ES-I3 (cell line): ENCODE results near the gene CLEC1A.

Experiments used
- H3K36me3 ChIP-seq: 2 replicates; pipeline ENCODE4 v1.6.1; 2013; ENCODE audit warnings: mild to moderate bottlenecking, low read length, control low read depth, moderate library complexity; ENCODE audit not compliant: insufficient read depth
- H3K4me1 ChIP-seq: 2 replicates; pipeline ENCODE4 v1.6.1; 2013; ENCODE audit warnings: mild to moderate bottlenecking, control low read depth, low read length; ENCODE audit not compliant: insufficient read depth
- H3K9ac ChIP-seq: 2 replicates; pipeline ENCODE4 v1.6.1; 2013; ENCODE audit warnings: low read depth, mild to moderate bottlenecking, low read length, moderate library complexity
- H3K9me3 ChIP-seq: 2 replicates; pipeline ENCODE4 v1.6.1; 2013; ENCODE audit warnings: mild to moderate bottlenecking, low read length, moderate library complexity; ENCODE audit not compliant: control insufficient read depth, insufficient read depth

Gene CLEC1A

DNA sequence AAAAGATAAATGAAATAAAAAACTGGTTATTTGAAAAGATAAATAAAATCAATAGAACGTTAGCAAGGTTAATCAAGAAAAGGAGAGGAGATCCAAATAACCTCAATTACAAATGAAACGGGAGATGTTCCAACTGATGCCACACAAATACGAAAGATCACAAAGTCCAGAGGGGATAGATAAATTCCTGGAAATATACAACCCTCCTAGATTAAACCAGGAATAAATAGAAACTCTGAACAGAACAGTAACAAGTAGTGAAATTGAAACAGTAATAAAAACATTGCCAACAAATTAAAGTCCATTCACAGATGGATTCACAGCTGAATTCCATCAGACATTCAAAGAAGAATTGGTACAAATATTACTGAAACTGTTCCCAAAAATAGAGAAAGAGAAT is 12.4 kb downstream of the CLEC1A start:
- no peak overlapping the region for H3K9ac ChIP-seq
- no peaks in the 10 kb centered on the region for H3K36me3 ChIP-seq
- no peaks in the 10 kb centered on the region; the same call in 1 of the 2 replicates for H3K9me3 ChIP-seq
- H3K4me1 ChIP-seq, result peaks cover 10% of the 10 kb centered on the region

DNA sequence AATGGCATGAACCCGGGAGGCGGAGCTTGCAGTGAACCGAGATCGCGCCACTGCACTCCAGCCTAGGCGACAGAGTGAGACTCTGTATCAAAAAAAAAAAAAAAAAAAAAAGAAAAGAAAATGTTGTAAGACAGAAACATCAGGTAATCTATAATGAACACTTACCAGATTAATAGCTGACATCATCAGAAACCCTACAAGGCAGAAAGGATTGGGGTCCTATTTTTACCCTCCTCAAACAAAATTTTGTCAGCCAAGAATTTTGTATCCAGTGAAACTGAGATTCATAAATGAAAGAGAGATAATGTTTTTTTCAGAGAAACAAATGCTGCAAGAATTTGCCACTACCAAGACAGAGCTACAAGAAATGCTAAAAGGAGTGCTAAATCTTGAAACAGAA is 14.1 kb downstream of the CLEC1A start:
- H3K9ac ChIP-seq, result no peak overlapping the region
- no peaks in the 10 kb centered on the region; the same call in 1 of the 2 replicates for H3K9me3 ChIP-seq
- H3K4me1 ChIP-seq, result peaks cover 7% of the 10 kb centered on the region
- no peaks in the 10 kb centered on the region for H3K36me3 ChIP-seq

DNA sequence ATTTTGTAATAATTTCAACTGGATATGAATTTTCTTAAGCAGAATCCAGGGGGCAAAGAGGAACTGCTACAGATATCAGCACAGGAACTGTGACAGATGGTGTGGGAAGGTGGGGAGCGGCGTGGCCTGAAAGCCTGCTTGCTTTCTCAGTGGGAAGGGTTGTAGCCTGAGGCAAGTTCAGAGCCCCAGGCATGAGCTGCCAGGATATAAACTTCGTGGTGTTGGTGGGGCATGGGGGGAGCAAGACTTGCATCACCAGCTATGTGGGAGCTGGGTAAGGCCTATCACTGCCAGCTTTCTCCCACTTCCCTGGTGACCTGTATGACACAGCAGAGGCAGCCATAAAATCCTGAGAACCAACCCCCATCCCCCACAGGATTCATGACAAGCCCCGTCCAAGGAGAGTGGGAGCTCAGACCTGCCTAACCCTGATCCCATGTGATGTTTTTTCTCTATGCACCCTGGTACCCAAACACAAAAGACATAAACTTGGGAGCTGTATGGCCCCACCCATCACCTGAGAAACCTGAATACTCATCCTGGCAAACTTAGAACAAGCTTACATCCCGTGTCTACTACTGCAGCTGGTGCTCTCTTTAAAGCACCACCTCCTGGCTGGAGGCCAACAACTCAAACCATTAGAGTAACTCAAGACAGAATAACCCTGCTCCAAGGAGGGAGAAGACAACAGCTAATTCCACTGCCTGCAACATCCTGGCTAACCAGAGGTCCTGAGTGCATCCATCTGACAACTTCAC is 16.5 kb downstream of the CLEC1A start:
- no peak overlapping the region for H3K9ac ChIP-seq
- H3K4me1 ChIP-seq, result no peaks in the 10 kb centered on the region
- no peaks in the 10 kb centered on the region for H3K36me3 ChIP-seq
- H3K9me3 ChIP-seq, result no peaks in the 10 kb centered on the region; the same call in 1 of the 2 replicates

DNA sequence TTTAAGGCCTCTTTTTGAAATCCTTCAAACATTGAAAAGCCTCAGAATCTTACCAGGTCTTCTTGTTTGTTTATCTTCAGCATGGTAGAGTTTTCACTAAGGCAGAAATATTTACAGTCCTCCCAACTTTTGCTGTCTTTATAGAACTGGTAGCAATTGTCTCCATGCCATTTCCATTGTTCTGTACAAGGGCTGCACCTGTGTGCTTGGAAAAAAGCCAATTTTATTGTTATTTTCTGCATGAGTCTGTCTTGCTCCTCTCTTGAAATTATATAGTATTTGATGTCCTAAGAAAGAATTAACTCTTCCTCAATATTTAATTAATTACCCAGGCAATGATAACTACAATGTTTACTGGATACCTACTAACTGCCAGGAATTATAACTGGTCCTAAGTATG is 23.3 kb downstream of the CLEC1A start:
- Histone ChIP-seq H3K36me3 (no peaks in the 10 kb centered on the region), H3K4me1 (no peaks in the 10 kb centered on the region), H3K9ac (no peak overlapping the region), H3K9me3 (no peaks in the 10 kb centered on the region)

DNA sequence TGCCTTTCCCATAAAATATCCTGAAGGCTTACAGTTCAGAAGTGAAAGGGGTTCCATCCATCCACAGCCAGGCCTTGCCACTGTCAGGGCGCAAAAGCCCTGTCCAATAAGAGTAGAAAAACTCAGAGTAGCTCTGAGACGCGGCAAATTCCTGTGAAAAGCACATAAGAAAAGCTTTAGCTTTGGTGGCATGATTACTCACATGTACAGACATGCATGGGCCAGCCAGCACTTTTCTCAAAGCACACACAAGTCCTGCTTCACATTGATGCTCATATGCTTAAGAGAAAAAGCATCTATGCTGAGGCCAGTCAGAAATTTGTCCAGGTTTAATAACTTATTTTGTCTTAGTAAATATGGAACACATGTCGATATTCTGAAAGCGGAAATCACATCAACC is 25.5 kb downstream of the CLEC1A start:
- Histone ChIP-seq H3K9me3 (no peaks in the 10 kb centered on the region), H3K36me3 (no peaks in the 10 kb centered on the region), H3K9ac (no peak overlapping the region), H3K4me1 (no peaks in the 10 kb centered on the region)

DNA sequence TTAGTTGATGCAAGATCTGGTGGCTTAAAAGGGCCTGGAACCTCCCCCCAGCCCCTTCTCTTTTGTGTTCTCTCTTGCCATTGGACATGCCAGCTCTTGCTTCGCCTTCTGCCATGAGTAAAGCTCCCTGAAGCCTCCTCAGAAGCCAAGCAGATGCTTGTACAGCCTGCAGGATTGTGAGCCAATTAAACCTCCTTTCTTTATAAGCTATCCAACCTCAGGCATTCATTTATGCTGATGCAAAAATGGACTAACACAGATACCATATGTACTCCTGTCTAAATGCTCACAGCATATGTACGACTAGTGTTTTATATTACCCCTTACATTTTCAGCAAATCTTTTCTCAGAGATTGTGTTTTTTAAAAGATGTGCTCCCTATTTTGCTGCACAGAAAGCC is 26.7 kb downstream of the CLEC1A start:
- Histone ChIP-seq H3K9me3 (no peaks in the 10 kb centered on the region), H3K4me1 (no peaks in the 10 kb centered on the region), H3K36me3 (no peaks in the 10 kb centered on the region), H3K9ac (no peak overlapping the region)

DNA sequence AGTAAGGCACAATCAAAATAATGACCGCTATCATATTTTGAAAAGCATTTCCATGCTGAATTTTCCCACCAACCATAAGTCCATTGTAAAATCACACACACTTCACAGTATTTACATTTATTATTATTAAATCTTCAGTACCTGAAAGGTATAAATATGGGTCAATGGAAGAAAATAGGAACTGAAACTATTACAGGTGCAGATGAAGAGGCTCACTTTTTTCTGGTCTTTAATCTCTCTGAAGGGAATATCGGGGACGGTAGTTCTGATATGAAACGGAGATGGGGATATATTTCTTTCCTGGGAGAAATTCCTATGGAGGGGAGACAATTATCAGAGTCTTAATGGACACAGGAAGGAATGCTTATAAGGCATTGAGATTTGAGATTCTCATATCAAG is 28.4 kb downstream of the CLEC1A start:
- Histone ChIP-seq H3K9me3 (no peaks in the 10 kb centered on the region), H3K9ac (no peak overlapping the region), H3K36me3 (no peaks in the 10 kb centered on the region), H3K4me1 (0 out of 2 replicates have a peak, but pooled peaks cover under 1% of the 10 kb centered on the region)

DNA sequence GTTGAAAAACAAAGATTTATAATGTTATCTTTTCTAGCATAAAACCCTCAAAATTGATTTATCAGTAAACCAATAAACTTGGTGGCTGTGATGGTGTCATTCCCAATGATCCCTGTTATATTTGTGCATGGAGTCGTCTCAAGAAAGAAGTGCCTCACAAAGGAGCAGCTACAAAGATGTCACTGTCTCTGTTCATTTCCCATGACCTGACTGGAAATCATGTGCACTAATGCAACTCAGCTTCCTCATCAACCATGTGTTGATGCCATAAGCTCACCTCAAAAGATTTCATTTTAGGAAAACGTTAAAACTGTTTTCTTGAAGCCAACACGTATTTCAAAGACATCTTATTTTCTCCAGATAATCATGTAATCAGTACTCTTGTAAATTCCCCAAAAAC is 28.8 kb downstream of the CLEC1A start:
- no peaks in the 10 kb centered on the region for H3K36me3 ChIP-seq
- H3K9ac ChIP-seq, result no peak overlapping the region
- no peaks in the 10 kb centered on the region for H3K9me3 ChIP-seq
- H3K4me1 ChIP-seq, result 0 out of 2 replicates have a peak, but pooled peaks cover 5% of the 10 kb centered on the region

DNA sequence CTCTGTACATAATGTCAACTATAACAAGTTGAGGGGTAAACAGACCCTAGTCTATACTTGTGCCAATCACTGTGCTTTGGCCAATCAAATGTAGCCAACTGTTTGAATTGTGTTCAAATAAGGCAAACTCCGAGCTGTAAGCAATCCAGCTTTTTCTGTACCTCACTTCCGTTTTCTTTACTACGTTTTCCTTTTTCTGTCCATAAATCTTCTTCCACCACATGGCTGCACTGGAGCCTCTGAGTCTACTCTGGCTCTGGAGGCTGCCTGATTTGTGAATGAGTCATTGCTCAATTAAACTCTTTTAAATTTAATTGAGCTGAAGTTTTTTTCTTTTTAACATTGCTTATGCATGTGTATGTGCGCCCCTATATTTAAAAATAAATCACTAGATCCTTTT is 29.7 kb downstream of the CLEC1A start:
- 0 out of 2 replicates have a peak, but pooled peaks cover 5% of the 10 kb centered on the region for H3K4me1 ChIP-seq
- H3K9me3 ChIP-seq, result no peaks in the 10 kb centered on the region

DNA sequence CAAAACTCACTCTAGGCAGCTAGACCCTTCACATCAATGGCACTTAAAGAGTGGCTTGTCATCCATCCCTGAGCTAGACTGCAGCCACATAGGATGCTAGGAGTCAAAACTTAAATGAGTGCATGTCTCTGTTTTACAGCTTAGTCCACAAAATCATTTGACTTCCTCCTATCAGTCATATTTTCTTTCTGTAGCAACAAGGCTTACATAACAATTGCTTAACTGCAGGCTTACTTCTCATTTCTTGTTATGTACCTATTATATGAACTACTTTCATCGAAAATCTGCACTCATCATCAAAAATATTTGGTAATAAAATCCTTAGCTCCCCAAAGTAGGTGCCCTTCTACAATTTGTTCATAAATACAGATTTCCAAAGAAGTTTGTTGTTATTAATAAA is 30.1 kb downstream of the CLEC1A start:
- Histone ChIP-seq H3K9me3 (no peaks in the 10 kb centered on the region), H3K4me1 (0 out of 2 replicates have a peak, but pooled peaks cover 5% of the 10 kb centered on the region), H3K9ac (no peak overlapping the region), H3K36me3 (no peaks in the 10 kb centered on the region)

More for the DNA sequence above, 29.7 kb downstream of the CLEC1A start:
- no peak overlapping the region for H3K9ac ChIP-seq
- H3K36me3 ChIP-seq, result no peaks in the 10 kb centered on the region

DNA sequence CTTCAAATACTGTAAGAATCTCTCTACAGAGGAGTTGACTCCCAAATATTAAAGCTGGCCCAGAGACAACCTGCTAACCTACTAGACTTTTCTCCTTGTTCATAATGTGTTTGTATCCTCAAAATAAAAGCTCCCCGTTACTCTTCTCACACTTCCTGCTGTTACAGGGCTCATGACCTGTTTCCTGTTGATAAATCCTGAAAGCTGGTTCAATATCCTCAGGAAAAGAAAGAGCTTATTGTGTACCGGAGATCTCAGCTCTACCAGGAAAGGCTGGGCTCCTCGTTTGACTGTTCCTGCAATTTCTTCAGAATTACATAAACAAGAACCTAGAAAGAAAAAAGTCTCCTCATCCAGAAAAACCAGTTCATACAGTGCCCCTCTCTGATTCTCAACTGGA is 30.8 kb downstream of the CLEC1A start:
- no peaks in the 10 kb centered on the region for H3K9me3 ChIP-seq
- H3K9ac ChIP-seq, result no peak overlapping the region
- H3K36me3 ChIP-seq, result no peaks in the 10 kb centered on the region
- 0 out of 2 replicates have a peak, but pooled peaks cover 5% of the 10 kb centered on the region for H3K4me1 ChIP-seq

DNA sequence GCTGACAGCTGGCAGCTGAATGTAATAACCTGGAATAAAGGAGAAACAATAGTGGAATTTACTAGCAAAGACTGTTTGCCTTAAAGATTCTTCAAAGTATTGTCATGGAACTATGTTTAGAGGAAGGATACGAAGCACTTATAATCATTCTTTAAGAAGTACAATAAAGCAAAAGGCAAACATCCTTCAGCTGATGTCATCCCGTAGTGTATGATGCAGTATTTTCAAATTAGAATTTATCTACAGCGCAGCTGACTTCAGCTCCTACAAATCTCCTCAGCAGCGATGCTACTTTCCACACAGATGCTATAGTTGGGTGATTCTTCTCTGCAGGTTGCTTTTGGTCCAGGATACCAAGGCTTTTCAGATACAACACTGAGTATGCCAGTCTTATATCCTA is 31.5 kb downstream of the CLEC1A start:
- Histone ChIP-seq H3K36me3 (no peaks in the 10 kb centered on the region), H3K9me3 (no peaks in the 10 kb centered on the region), H3K9ac (no peak overlapping the region), H3K4me1 (0 out of 2 replicates have a peak, but pooled peaks cover 5% of the 10 kb centered on the region)

DNA sequence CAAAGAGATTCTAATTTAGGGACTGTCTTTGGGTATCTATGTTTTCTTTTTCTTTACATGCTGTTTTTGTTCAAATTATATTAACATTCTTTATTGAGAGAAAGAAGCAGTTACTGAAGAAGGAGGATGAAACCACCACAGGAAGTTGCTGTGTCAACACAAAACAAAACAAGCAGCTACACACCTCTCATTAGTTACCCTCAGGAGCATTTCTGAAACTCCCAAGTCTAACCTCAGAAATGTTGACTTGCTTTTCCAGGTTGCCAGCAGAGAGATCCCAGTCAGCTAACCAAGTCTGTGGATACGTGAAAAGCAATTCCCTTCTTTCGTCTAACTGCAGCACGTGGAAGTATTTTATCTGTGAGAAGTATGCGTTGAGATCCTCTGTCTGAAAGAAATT is 33.5 kb downstream of the CLEC1A start:
- Histone ChIP-seq H3K9me3 (no peaks in the 10 kb centered on the region), H3K36me3 (no peaks in the 10 kb centered on the region), H3K9ac (no peak overlapping the region), H3K4me1 (0 out of 2 replicates have a peak, but pooled peaks cover 5% of the 10 kb centered on the region)

DNA sequence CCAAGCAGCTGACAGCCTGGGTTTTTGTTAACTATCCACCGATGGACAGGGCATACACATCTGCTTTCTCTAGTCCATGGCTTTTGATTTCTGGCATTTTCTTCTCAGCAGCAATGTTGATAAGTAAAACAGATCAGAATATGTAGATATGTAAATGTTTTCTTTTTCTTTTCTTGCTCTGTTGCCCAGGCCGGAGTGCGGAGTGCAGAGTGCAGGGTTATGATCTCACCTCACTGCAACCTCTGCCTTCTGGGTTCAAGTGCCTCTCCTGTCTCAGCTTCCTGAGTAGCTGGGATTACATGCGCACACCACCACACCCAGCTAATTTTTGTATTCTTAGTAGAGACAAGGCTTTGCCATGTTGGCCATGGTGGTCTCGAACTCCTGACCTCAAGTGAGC is 40.4 kb downstream of the CLEC1A start:
- no peaks in the 10 kb centered on the region for H3K4me1 ChIP-seq
- H3K9me3 ChIP-seq, result no peaks in the 10 kb centered on the region
- no peaks in the 10 kb centered on the region for H3K36me3 ChIP-seq
- H3K9ac ChIP-seq, result no peak overlapping the region

DNA sequence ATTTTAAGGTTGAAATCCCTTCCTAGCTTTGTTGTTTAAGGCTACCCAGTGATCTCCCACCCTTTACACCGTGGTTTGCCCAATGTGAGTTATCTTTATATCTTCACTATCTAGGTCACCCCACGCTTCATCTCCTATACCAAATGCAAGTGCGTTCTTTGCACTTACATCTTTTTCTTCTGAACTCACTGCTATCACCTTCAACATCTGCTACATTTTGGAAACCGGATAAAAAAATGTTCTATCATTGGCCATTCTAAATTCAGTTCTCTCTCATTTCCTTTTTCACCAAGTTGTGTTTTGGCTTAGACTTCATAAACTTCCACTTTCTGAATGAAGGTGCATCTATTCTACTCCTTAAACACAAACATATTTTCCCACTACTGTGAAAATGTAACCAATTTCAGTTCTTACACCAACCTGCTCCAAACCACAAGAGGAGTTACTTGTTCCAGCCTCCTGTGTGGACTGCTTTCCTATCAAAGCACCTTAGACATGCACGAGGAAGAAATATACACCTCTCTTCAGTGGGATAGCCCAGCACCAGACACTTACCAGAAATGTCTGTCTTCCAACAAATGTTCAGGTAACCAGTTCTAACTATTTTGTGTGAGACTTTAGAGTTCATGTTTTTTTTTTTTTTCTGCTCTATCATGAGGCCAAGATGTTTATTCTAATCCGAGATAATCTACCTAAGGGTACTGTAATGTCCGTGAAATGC is 46.4 kb downstream of the CLEC1A start:
- H3K36me3 ChIP-seq, result no peaks in the 10 kb centered on the region
- no peak overlapping the region for H3K9ac ChIP-seq

More for the DNA sequence above, 46.4 kb downstream of the CLEC1A start:
- no peaks in the 10 kb centered on the region for H3K4me1 ChIP-seq
- H3K9me3 ChIP-seq, result no peaks in the 10 kb centered on the region
